WTC11 (cell line): ENCODE results near the gene KIF17.

Source experiments
- JAZF1 ChIP-seq: fragments of 250-450 bp; sonication (Bioruptor Pico); IDR thresholded peaks from 2 replicates; pipeline ENCODE4 v1.9.0; 2021; ENCODE audit warnings: moderate library complexity, mild to moderate bottlenecking, inconsistent platforms
- NFATC4 ChIP-seq: fragments of 250-450 bp; sonication (Bioruptor Pico); IDR thresholded peaks from 2 replicates; pipeline ENCODE4 v1.9.0; 2021; ENCODE audit warnings: mild to moderate bottlenecking

GRCh38 chr1:20636785-20637347 is 80.9 kb downstream of the KIF17 start:
- no peak for TF ChIP-seq JAZF1 (CRISPR knock-in tag)
- no peak for TF ChIP-seq NFATC4 (CRISPR knock-in tag)
